GM12878 (cell line): ENCODE measurements around the gene NRG4. TPM values are rescaled to one million over a fixed set of nuclear protein-coding genes. Genes with fewer than 3 reads are reported as not detected.
A peak's percentile ranks its signal among the peaks of the same experiment; 100 is the strongest.

Source experiments
- ATAC-seq: fragments of 200-7000 bp; cut with Tn5 transposase; 3 replicates; pipeline ENCODE4 v1.9.1; 2020; ENCODE audit warnings: mild to moderate bottlenecking, moderate library complexity
- BruUV-seq: library from RNA; stranded (reverse); fragments of 400-500 nt; replicated peaks from 2 replicates; lab custom pipeline; 2021; lab: Mats Ljungman, UMichigan
- CTCF ChIA-PET: fragments of 300-600 bp; sonication (Branson Sonifier 250); formaldehyde crosslinking; extraction: SDS; loops from one replicate; lab custom pipeline; 2021; ENCODE audit warnings: inconsistent platforms; lab: Yijun Ruan, JAX
- POLR2A ChIA-PET: fragments of 350-600 bp; formaldehyde crosslinking; extraction: SDS; loops from one replicate; lab custom pipeline; 2021; ENCODE audit warnings: inconsistent platforms; lab: Charles Lee
- RAD21 ChIA-PET: fragments of 300-600 bp; sonication (Branson Sonifier 250); formaldehyde crosslinking; loops from one replicate; lab custom pipeline; 2023; ENCODE audit warnings: antibody characterized with exemption; ENCODE audit not compliant: unreplicated experiment; lab: Charles Lee
- SMC1A ChIA-PET: fragments of 300-600 bp; sonication (Branson Sonifier 250); formaldehyde crosslinking; loops from one replicate; lab custom pipeline; 2023; ENCODE audit not compliant: unreplicated experiment, uncharacterized antibody; lab: Charles Lee
- DNase-seq: peaks from one replicate; pipeline ENCODE4 v3.0.0-alpha.2; 2011; ENCODE audit warnings: low read depth, low spot score
- FAIRE-seq: peaks from 3 replicates; lab custom pipeline; 2011; peaks lifted over from hg19 to GRCh38; lab: Jason Lieb, UNC
- H2AFZ ChIP-seq: 2 replicates; pipeline ENCODE4 v1.6.0; 2011; ENCODE audit warnings: low read depth, low read length, control low read depth; ENCODE audit not compliant: control insufficient read depth
- H3K27ac ChIP-seq: 2 replicates; pipeline ENCODE4 v1.5.1; 2011; ENCODE audit warnings: control low read depth; ENCODE audit not compliant: control insufficient read depth, insufficient read depth
- H3K27me3 ChIP-seq, 2 experiments: replicated peaks in 1 of 2; 2 replicates each; pipeline versions ENCODE4 v1.6.0 to v1.6.1; 2011; ENCODE audit warnings: low read length in 1 of 2; ENCODE audit not compliant: control insufficient read depth in 2 of 2, insufficient read depth in 2 of 2
- H3K36me3 ChIP-seq, 2 experiments: 2 replicates each; pipeline ENCODE4 v1.5.1; 2011; ENCODE audit warnings: low read length in 1 of 2; ENCODE audit not compliant: control insufficient read depth in 2 of 2, insufficient read depth in 2 of 2
- H3K4me1 ChIP-seq: 2 replicates; pipeline ENCODE4 v1.6.1; 2011; ENCODE audit warnings: mild to moderate bottlenecking, low read length, moderate library complexity, mixed read lengths; ENCODE audit not compliant: control insufficient read depth, insufficient read depth
- H3K4me2 ChIP-seq: 2 replicates; pipeline ENCODE4 v1.6.0; 2011; ENCODE audit warnings: control low read depth; ENCODE audit not compliant: control insufficient read depth, insufficient read depth
- H3K4me3 ChIP-seq: fragments of 200-600 bp; sonication (generic); 2 replicates; pipeline ENCODE4 v1.5.1; 2016
- H3K79me2 ChIP-seq: 2 replicates; pipeline ENCODE4 v1.6.0; 2011; ENCODE audit warnings: low read length; ENCODE audit not compliant: control insufficient read depth, insufficient read depth
- H3K9ac ChIP-seq: 2 replicates; pipeline ENCODE4 v1.8.0; 2011; ENCODE audit warnings: low read length, control low read depth, mixed read lengths; ENCODE audit not compliant: control insufficient read depth, insufficient read depth
- H3K9me3 ChIP-seq: replicated peaks from 3 replicates; pipeline ENCODE4 v1.5.1; 2011; ENCODE audit warnings: mild to moderate bottlenecking, low read length; ENCODE audit not compliant: control insufficient read depth, insufficient read depth
- H4K20me1 ChIP-seq: 2 replicates; pipeline ENCODE4 v1.6.0; 2011; ENCODE audit not compliant: control insufficient read depth, insufficient read depth
- EED ChIP-seq: sonication (generic); IDR thresholded peaks from 2 replicates; pipeline ENCODE4 v1.6.1; 2016; ENCODE audit warnings: antibody characterized with exemption, low read depth
- NR2C2 ChIP-seq: IDR thresholded peaks from 2 replicates; pipeline ENCODE4 v1.6.1; 2011; ENCODE audit warnings: borderline replicate concordance, low read depth; ENCODE audit not compliant: control insufficient read depth, insufficient read length
- POLR2A ChIP-seq: IDR thresholded peaks from 2 replicates; pipeline ENCODE4 v1.6.1; 2011; ENCODE audit warnings: low read depth, mild to moderate bottlenecking, low read length
- STAT1 ChIP-seq: fragments of 450-650 bp; conservative IDR thresholded peaks from 2 replicates; pipeline ENCODE4 v1.6.1; 2014; ENCODE audit warnings: antibody characterized with exemption, mild to moderate bottlenecking
- WGBS: methylation state at CpG from one replicate; pipeline ENCODE4 v1.1.6; 2016; ENCODE audit warnings: low lambda C conversion rate; ENCODE audit not compliant: insufficient replicate concordance, insufficient coverage; ENCODE audit errors: missing lambda C conversion rate; 5-methylcytosine and 5-hydroxymethylcytosine counted together
- in situ Hi-C: fragments of 300-500 bp; cut with MboI; formaldehyde crosslinking; loops from 9 replicates; pipeline ENCODE4 v1.14.3; 2018; ENCODE audit warnings: mixed read lengths
- intact Hi-C: fragments of 100-400 bp; cut with micrococcal nuclease; formaldehyde crosslinking; loops from one replicate; pipeline ENCODE4 v1.14.2; 2022; ENCODE audit not compliant: unreplicated experiment
- polyA plus RNA-seq, 11 experiments: library from polyadenylated mRNA; depleted of rRNA in 4 of 11; unstranded in 6 of 11; stranded (reverse) in 5 of 11; fragments of >200 nt; fragmentation: Nextera tagmentation in 4 of 11; fragmentation: Illumina TruSeq in 1 of 11; extraction: Ambion mirVana in 4 of 11; extraction: Trizol in 1 of 11; gene quantifications; 1 replicate in 1 of 11; 2 replicates in 10 of 11; pipeline versions ENCODE4 v1.2.1 to v1.2.3, GENCODE V29; 2011 to 2016; ENCODE audit warnings: inconsistent platforms in 2 of 11, missing spikeins in 2 of 11, low read depth in 1 of 11
- total RNA-seq, 4 experiments: library from RNA; depleted of rRNA in 3 of 4; stranded (reverse); fragments of >200 nt in 3 of 4; fragmentation: Illumina TruSeq in 1 of 4; extraction: Trizol in 1 of 4; gene quantifications; 2 replicates each; pipeline versions ENCODE4 v1.2.1 to v1.2.3, GENCODE V29; 2013 to 2021
- TF ChIP-seq, protein P1 (sequence below): fragments of 150-350 bp; IDR thresholded peaks from 2 replicates; pipeline ENCODE4 v1.6.1; 2014; ENCODE audit warnings: mild to moderate bottlenecking, low read depth, low read length
- TF ChIP-seq, protein P2 (sequence below): fragments of 450-650 bp; formaldehyde crosslinking; IDR thresholded peaks from 2 replicates; pipeline ENCODE4 v1.4.0; 2022; ENCODE audit warnings: mild to moderate bottlenecking, moderate library complexity

Gene NRG4
- total and polyA plus RNA-seq, 10 of the 15 experiments (the other 5 are each of a cell fraction or from before 2014, with no cell fraction given): 0.76 to 8.3 (median 5.5) TPM

- TF ChIP-seq, protein P1, sequence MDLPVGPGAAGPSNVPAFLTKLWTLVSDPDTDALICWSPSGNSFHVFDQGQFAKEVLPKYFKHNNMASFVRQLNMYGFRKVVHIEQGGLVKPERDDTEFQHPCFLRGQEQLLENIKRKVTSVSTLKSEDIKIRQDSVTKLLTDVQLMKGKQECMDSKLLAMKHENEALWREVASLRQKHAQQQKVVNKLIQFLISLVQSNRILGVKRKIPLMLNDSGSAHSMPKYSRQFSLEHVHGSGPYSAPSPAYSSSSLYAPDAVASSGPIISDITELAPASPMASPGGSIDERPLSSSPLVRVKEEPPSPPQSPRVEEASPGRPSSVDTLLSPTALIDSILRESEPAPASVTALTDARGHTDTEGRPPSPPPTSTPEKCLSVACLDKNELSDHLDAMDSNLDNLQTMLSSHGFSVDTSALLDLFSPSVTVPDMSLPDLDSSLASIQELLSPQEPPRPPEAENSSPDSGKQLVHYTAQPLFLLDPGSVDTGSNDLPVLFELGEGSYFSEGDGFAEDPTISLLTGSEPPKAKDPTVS: no peak
- no peak for TF ChIP-seq NR2C2
- TF ChIP-seq, protein P2, sequence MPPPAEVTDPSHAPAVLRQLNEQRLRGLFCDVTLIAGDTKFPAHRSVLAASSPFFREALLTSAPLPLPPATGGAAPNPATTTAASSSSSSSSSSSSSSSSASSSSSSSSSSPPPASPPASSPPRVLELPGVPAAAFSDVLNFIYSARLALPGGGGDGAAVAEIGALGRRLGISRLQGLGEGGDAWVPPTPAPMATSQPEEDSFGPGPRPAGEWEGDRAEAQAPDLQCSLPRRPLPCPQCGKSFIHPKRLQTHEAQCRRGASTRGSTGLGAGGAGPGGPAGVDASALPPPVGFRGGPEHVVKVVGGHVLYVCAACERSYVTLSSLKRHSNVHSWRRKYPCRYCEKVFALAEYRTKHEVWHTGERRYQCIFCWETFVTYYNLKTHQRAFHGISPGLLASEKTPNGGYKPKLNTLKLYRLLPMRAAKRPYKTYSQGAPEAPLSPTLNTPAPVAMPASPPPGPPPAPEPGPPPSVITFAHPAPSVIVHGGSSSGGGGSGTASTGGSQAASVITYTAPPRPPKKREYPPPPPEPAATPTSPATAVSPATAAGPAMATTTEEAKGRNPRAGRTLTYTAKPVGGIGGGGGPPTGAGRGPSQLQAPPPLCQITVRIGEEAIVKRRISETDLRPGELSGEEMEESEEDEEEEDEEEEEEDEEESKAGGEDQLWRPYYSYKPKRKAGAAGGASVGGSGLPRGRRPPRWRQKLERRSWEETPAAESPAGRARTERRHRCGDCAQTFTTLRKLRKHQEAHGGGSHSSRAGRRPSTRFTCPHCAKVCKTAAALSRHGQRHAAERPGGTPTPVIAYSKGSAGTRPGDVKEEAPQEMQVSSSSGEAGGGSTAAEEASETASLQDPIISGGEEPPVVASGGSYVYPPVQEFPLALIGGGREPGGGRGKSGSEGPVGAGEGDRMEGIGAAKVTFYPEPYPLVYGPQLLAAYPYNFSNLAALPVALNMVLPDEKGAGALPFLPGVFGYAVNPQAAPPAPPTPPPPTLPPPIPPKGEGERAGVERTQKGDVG: no peak
- TF ChIP-seq STAT1: no peak
- TF ChIP-seq, all 136 proteins: peak for 0
Observed at GRCh38 chr15:75943246-75943645, 69.0 kb downstream of the NRG4 start (continued).

GRCh38 chr15:75942464-75942863 is 69.8 kb downstream of the NRG4 start:
- POLR2A ChIA-PET: interaction anchor here (1.0 kb wide), 1 partner anchor 14 kb away, joined by 5 read pairs; no protein-coding TSS in a partner anchor
- no TSS peak for BruUV-seq
- SMC1A ChIA-PET: no interaction called here
- H3K4me3 ChIP-seq: no peak overlapping the region
- H3K79me2 ChIP-seq: no peaks in the 10 kb centered on the region
- TF ChIP-seq POLR2A: 0 out of 2 replicates have a peak, but pooled peaks have one; percentile 19
- no peak for TF ChIP-seq EED
- ATAC-seq (no peak), DNase-seq (no peak), FAIRE-seq (no peak)
- H4K20me1 ChIP-seq: no peaks in the 10 kb centered on the region
- no peak overlapping the region for H3K4me2 ChIP-seq
- H3K27ac ChIP-seq: no peak overlapping the region
- WGBS: 96% methylated on average over 3 of the region's 3 CpGs
- RAD21 ChIA-PET: no interaction called here
- no peak overlapping the region for H2AFZ ChIP-seq
- no peaks in the 10 kb centered on the region for H3K9me3 ChIP-seq
- H3K27me3 ChIP-seq: no peaks in the 10 kb centered on the region
- no peaks in the 10 kb centered on the region for H3K4me1 ChIP-seq
- peaks cover 1 to 5% of the 10 kb centered on the region in 2 experiments; a peak in 2 of 4 replicates for H3K36me3 ChIP-seq
- intact Hi-C loops (no loop called here), in situ Hi-C loops (no loop called here)
- CTCF ChIA-PET: no interaction called here
- H3K9ac ChIP-seq: no peak overlapping the region
